Gastrocnemius medialis (tissue), 4 donors: ENCODE measurements around the gene TPGS2.

Source experiments
- POLR2A ChIP-seq, 2 donors: fragments of 450-650 bp; IDR thresholded peaks; one replicate each; pipeline ENCODE4 v1.6.1; 2017; ENCODE audit warnings: antibody characterized with exemption in 2 of 2, mild to moderate bottlenecking in 2 of 2, moderate library complexity in 2 of 2
- TF ChIP-seq, protein P1 (sequence below), 5 experiments: fragments of 450-650 bp in 3 of 5; fragments of 200-600 bp in 2 of 5; sonication (generic) in 2 of 5; IDR thresholded peaks in 4 of 5; conservative IDR thresholded peaks in 1 of 5; 1 replicate in 4 of 5; 2 replicates in 1 of 5; pipeline ENCODE4 v1.5.1; 2016 to 2019; ENCODE audit warnings: antibody characterized with exemption in 5 of 5, mild to moderate bottlenecking in 3 of 5, moderate library complexity in 3 of 5

DNA sequence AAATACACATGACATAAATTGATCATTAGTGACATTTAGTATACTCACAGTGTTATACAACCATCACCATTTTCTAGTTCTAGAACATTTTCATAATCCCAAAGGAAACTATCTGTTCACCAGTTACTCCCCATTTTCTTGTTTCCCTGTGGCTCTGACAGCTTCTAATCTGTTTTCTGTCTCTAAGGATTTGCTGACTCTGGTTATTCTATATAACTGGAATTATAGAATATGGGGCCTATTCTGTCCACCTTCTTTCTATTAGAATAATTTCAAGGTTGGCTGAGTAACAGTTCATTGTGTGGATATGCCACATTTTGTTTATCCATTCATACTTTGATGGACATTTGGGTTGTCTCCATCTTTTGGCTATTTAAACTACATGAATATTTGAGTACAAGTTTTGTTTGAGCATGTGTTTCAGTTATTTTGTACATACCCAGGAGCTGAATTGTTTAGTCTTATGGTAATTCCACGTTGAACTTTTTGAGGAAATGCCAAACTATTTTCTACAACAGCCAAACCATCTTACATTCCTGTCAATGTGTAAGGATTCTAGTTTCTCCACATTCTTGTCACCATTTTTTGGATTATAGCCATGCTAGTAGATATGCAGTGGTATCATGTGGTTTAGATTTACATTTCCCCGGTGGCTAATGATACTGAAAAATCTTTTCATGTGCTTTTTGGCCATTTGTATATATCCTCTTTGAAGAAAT, 20.6 kb upstream of the TPGS2 start:
- TF ChIP-seq, protein P1, sequence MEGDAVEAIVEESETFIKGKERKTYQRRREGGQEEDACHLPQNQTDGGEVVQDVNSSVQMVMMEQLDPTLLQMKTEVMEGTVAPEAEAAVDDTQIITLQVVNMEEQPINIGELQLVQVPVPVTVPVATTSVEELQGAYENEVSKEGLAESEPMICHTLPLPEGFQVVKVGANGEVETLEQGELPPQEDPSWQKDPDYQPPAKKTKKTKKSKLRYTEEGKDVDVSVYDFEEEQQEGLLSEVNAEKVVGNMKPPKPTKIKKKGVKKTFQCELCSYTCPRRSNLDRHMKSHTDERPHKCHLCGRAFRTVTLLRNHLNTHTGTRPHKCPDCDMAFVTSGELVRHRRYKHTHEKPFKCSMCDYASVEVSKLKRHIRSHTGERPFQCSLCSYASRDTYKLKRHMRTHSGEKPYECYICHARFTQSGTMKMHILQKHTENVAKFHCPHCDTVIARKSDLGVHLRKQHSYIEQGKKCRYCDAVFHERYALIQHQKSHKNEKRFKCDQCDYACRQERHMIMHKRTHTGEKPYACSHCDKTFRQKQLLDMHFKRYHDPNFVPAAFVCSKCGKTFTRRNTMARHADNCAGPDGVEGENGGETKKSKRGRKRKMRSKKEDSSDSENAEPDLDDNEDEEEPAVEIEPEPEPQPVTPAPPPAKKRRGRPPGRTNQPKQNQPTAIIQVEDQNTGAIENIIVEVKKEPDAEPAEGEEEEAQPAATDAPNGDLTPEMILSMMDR (IDR thresholded peaks at IDR 0.05 in 4 of 5, conservative IDR thresholded peaks at IDR 0.05 in 1 of 5): no peak
- no peak for TF ChIP-seq POLR2A (IDR thresholded peaks at IDR 0.05)
